NCI-H1105 treated with DMSO at 0.1 percent for 48 hours (cell line): ENCODE results near the gene MPHOSPH10.
"Not testable (repeated sequence)": the region's sequence is repeated elsewhere in the genome, so short reads cannot be mapped to it uniquely, and the experiment has no call there.

Experiments
- DNase-seq: peaks from one replicate; lab custom pipeline; 2025; lab: John Stamatoyannopoulos, UW

The MPHOSPH10 gene

DNA sequence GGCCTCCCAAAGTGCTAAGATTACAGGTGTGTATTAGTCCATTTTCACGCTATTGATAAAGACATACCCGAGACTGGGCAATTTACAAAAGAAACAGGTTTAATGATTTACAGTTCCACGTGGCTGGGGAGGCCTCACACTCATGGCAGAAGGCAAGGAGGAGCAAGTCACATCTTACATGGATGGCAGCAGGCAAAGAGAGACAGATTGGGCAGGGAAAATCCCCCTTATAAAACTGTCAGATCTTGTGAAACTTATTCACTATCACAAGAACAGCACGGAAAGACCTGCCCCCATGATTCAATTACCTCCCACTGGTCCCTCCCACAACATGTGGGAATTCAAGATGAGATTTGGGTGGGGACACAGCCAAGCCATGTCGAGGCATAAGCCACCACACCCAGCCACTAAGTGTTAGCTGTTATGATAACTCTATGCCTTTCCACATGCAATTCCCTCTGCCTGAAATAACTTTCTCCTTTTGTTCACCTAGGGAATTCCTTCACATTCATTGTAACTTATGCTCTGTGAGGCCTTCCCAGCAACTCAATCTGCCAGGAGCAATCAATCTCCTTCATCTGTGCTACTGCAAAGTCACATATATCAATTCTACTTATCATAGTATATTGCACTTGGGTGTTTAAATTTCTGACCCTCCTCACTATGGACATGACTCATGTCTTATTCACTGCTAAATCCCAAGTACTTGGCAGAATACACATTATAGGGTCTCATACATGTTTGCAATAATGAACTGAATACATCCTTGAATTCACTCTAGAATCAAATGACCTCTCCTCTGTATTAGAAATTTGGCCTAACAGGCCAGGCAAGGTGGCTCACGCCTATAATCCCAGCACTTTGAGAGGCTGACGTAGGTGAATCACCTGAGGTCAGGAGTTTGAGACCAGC lies 7.8 kb upstream of the MPHOSPH10 start:
- no peak for DNase-seq

DNA sequence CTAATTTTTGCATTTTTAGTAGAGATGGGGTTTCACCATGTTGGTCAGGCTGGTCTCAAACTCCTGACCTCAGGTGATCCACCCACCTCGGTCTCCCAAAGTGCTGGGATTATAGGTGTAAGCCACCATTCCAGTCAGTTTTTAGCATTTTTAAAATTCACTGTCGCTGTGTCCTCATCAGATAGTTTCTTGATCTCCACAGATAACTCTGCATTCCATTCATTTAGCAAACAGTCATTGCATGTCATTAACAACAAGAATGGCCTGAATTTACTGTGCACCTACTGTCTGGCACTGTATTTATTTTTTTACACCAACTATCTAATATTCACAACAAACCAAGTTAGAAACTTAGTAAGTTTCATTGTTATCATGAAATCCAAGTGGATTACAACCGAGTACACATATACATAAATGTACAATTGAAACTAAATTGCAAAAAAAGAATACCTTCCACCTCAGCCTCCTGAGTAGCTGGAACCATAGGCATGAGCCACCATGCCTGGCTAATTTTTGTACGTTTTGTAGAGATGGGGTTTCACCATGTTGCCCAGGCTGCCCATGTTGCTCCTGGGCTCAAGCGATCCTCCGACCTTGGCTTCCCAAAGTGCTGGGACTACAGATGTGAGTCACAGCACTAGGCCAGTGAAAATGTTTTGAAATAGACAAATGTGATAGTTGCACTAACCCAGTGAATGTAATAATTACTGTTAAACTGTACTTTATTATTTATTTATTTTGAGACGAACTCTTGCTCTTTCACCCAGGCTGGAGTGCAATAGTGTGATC lies 4.7 kb upstream of the MPHOSPH10 start:
- no peak for DNase-seq

DNA sequence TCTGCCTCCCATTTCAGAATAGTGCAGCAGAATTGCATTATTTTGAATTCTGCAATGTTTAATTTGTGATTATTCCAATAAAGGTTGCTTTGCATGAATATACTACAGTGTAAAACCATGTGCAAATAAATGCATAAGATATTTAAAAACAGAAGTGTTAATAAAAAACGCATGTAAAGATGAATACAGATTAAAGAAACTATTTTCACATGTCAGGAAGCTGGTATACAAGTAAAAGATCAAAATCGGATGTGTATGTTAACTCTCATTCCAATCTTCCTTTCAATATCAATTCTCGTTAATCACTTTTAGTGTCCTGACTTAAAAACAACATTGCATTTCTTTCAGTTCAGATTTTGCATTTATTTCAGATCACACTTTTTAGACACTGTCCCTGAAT lies 3.5 kb upstream of the MPHOSPH10 start:
- DNase-seq = no peak

DNA sequence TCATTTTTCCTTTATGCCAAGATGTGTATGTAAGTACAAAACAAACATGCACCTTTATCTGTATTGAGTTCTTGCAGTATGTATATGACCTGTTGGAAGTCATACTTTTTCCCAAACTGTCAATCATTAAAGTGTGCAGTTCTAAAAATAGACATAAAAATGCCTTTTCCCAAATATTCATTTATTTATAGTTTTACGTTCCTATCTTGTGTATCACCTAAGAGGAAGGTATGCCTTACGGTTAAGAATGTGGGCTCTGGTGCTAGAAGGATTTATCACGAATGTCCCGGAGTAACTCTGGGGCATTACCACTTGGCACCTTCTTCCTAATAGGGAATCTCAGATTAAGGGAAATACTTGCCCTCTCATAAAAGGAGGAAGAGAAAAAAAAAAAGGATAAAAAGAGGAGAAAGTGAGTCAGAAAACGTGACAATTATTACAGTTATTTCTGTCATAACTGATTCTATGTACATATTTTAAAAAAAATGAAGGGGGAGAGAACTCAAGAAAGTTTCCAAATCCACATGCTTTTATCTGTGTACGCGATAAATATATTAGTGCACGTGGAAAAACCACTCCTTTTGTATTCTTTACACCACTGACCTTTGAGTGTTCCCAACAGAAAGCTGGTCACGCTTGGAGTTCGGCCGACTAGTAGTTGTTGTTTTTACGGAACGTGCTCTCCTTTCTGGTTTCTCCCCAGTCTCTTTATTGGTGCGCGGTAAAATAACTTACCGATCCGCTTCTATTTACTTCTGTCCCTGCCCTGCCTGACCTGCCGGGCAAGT lies 1.1 kb upstream of the MPHOSPH10 start:
- peak; percentile 9 for DNase-seq

DNA sequence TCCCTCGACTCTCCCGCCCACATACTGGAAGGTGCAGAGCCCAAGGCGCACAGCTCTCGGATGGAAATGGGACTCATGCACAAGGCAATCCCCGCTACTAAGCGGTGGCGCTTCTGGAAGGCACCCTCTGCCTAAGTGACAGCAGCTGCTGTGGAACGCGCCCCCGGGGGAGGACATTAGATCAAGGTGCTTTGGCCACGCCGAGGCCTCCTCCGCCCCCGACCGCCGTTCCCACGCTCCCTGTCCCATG lies 607 bp upstream of the MPHOSPH10 start:
- peak; percentile 61 for DNase-seq

DNA sequence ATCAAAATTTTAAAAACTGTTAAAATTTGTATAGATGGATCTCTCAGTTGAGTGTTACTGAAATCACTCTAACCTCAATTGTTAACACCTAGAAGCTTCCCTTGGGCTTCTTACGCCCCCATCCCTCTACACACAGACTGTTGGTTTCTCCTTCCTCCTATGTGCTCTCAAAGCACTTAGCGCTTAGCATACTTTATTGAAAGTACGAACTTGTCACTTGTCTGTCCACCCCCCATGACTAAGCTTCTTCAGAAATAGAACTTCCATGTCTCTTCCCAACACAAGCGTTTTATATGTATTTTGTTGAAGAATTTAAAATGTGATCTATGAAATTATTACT lies 441 bp downstream of the MPHOSPH10 start:
- peak; percentile 25 for DNase-seq

DNA sequence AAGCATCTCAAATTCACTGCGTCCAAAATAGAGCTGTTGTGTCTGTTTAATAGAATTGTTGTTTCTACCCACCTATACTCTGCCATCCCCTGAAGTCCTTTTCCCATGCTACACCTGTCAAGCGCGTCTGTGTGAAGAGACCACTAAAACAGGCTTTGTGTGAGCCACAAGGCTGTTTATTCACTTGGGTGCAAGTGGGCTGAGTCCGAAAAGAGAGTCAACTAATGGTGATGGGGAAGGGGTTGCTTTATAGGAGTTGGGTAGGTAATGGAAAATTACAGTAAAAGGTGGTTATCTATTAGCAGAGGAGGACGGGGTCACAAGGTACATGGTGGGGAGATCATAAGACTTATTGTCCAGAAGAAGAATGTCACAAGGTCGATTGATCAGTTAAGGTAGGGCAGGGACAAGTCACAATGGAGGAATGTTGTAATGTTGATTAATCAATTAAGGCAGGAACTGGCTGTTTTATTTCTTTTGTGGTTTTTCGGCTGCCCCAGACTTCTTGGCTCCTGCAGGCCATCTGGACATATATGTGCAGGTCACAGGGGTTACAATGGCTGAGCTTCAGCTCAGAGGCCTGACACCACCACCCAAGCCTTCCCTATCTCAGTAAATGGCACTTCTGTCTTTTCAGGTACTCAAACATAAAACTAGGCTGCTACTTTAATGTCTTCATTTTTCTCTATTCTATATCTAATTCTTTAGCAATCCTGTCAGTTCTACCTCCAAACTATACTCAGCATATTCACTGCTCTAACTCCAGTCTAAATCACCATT lies 1.1 kb downstream of the MPHOSPH10 start:
- not testable (repeated sequence) for DNase-seq

DNA sequence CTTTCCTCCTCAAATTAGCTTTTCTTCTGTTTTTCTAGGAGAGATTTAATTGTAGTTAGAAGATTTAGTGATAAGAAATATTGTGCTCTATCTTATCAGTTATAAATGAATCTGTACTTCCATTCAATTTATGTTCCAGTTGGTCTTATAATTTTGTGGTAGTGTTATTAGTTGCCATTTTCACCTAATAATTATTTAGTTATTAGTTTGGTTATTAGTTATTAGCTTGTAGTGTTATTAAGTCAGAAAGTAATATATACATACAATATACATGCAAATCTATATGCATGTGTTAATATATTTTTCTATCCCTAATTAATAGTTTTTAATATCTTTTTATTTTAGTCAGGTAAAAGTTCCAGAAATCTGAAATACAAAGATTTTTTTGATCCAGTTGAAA lies 3.2 kb downstream of the MPHOSPH10 start:
- DNase-seq = no peak

DNA sequence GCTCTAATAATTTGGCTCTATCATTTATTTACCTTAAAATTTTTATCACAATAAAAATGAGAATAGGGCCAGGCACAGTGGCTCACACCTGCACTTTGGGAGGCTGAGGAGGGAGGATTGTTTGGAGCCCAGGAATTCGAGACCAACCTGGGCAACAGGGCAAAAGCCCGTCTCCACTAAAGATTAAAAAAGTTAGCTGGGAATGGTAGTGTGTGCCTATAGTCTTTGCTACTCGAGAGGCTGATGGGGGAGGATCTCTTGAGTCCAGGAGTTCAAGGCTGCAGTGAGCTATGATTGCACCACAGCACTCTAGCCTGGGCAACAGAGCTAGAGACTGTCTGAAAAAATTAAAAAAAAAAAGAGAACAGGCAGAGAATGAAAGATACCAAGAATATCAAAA lies 5.7 kb downstream of the MPHOSPH10 start:
- DNase-seq = no peak

DNA sequence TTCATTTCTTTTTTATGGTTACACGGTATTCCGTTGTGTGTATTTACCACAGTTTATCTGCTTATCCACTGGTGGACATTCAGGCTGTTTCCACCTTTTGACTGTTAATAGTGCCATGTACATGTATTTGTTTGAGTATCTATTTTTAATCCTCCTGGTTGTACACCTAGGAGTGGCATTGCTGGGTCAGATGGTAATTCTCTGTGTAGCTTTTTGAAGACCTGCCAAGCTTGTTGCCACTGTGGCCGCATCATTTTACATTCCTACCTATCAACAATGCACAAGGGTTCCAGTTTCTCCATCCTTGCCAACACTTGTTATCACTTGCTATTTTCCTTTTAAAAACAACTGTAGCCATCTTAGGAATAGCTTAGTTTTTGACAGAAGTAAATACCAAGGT lies 13.3 kb downstream of the MPHOSPH10 start:
- no peak for DNase-seq

DNA sequence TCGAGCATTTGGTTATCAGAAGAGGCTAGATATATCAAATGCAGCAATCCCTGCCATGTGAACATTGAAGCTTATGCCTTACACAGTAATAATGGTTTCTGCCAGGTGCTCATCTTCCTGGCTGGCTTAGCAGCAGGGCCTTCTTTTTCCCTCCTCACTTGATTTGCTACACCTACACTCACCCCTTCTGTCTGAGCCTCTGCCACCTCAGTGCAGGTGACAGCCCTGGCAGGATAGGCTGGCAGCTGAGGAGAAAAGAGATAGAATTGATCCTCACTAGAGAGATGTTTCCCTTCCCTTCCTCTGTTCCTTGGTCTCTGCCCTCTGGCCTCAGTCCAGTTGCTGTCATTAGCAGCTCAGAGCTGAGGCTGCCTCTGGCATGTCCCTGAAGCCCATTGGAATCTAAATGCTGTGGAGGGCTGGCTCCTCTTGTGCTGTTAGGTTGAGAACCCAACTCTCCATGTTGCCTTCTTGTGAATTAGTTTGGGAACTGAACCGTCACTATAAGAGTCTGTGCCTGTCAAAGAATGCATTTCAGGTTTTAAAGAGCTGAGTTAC lies 18.2 kb downstream of the MPHOSPH10 start:
- no peak for DNase-seq

DNA sequence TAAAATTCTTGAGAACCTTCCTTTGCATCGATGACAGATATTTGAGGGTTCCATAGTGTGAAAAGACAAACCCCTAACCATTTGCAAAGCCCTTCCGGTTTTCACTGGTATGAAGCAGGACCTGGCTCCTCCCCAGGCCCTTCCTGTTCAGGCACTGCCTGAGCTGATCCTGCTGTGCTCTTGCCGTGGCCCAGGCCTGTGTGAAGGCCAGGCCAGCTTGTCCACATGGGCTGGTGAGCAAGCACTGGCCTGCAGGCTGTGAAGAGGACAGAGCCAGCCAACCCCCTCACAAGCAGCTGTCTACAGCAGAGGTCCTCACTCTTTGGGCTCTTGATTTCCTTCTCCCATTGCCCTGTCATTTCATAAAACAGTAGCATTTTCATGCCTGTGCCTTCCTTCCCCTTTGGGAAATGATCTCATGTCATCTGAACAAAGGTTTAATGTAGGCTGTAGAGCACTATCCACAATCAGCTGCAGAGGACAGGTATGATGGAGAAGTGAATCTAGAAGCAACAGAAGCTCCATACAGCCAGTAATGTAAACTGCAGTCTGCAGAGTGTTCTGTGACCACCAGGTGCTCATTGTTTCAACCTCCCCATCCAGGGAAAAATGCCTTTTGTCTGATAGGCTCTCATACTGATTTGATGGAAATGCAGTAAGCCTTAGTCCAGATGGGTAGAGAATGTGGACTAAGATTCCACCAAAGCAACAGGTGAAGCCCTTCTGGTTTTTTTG lies 19.8 kb downstream of the MPHOSPH10 start:
- no peak for DNase-seq

DNA sequence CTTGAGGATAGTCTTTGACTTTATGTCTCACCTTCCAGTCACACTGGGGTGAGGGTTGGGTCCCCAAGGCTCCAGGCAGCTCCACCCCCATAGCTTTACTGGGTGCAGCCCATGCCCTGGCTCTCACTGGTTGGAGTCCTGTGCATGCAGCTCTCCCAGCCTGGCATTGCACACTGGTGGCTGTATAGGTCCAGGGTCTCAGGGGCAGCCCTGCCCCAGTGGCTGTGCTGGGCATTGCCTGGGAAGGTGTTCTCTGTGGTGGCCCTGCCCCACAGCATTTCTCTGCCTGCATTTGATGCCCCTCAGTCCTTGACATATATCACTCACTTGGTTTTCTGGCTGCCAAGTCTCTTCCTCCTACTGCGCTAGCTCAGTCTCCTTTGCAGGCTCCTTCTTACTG lies 21.2 kb downstream of the MPHOSPH10 start:
- no peak for DNase-seq

DNA sequence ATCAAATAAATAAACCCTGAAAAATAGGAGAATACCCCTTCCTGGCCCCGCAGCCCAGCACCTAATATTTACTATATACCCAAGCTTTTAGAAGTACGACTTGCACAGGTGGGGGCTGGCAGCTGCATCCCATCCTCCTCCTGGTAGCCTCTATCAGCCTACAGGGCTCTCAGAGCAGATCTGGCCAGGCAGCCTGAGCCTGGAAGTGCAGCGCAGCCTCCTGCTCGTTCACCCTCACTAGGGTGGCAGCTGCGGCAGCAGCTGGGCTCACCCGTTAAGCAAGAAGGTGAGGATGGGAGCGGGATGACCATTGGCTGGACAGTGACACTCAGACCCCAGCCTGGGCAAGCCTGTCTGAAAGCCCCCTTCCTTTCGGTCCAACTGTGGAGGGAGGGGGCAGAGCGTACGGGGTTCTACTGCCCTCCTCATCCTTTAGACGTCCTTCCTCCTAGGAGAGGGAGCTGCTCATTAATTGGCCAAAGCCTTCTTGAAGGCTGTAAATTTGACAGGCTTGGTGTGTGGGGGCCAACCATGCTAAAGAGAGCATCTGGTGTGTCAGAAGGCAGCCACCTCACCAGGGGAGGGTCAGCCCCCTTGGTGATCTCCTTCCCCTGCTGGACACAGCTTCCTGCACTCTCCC lies 23.3 kb downstream of the MPHOSPH10 start:
- no peak for DNase-seq

DNA sequence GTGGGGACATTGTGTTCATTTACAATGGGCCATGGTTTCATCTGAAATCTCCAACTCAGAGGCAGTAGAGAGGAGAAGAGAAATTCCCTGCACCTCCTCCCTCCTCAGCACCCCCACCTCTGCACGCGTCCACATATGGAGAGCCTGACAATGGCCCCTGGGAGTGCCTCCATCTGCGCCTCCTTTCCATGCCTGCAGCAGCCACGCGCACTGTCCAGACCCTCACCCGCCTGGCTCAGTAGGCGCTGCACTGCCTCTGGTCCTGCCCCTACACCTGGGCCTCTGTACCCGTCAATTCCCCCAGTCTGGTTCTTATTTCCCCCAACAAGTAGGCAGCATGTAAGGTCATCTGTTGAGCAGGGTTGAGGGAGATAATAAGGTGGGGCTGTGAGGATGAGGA lies 23.8 kb downstream of the MPHOSPH10 start:
- no peak for DNase-seq

DNA sequence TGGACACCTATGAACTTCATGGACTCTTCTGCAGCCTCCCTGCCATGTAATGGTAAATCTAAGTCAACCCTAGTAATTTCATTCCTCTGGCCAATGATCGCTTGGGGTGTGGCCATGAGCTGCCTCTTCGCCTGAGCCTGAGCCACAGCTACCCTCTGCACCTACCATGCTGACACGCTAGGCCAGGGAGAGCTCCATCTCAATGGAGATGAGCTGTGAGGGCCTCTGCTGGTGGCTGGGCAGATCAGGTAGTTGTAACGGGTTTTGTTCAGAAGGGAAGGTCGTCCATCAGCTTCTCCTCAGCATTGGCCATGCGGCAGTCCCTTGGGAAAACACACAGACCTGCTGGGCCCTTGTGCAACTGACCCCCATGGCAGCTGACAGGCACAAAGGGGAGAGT lies 24.4 kb downstream of the MPHOSPH10 start:
- no peak for DNase-seq

DNA sequence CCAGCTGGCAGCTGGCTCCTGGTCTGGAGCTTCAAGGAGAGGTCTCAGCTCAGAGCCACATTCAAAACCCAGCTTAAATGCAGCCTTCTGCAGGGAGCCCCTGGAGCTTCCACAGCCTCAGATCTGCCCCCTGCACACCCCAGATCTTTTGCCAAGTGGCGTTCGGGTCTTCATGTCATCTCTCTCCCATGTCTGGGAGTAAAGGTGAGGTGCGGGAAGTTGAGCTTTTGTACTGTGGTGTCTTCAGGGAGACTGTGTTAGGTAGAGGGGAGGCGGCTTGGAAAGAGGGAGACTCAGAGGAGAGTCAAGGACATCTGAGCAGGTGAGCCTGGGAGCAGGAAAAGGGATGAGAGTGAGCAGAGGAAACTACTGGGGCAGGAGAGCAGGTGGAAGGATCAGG lies 25.4 kb downstream of the MPHOSPH10 start:
- DNase-seq = no peak

DNA sequence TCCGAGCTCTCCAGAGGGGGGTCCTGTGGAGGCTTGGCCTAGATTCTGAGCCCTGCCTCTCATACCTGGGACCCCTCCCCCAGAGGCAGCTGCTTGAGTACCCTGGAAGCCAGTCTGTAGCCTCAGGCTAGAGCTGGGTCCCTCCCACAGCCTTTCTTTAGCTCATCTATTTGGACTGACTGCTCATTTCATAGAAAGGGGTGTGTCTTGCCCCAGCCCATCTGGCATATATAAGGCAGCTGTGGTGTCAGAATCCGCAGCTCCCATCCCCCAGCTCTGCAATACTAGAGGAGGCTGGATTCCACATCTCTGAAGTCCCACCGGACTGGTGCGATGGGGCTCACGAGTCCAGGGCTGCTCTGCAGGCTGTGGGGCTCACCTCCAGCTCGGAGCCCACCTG lies 26.1 kb downstream of the MPHOSPH10 start:
- peak; percentile 3 for DNase-seq

DNA sequence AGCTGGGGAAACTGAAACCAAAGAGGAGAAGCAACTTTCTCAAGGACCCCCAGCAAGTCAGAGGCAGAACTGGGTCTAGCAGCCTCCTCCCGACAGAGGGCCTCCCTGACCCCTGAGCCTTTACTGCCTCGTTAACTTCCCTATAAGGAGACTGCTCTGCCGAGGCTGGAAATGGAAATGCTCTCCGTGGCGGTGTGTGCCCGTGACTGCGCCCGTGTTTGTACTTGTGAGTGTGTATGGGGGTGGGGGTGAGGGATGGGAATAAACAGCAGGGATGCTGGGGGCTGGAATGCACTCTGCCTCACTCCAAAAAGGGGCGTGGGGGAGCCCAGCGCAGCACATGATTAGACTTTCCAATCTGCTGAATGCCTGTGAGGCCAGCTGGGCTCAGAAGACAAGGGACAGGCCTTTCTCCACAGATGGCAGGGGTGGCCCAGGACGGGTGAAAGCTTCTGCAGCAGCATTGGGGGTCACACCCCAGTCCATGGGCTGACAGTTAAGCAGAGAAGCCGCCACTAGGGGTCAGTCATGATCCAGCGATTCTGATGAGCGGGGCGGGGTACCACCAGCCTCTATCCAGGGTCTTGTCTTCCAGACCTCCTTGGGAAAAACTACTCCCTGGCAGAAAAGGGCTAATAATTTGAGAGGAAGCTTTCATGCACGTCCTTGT lies 26.8 kb downstream of the MPHOSPH10 start:
- peak; percentile 5 for DNase-seq

DNA sequence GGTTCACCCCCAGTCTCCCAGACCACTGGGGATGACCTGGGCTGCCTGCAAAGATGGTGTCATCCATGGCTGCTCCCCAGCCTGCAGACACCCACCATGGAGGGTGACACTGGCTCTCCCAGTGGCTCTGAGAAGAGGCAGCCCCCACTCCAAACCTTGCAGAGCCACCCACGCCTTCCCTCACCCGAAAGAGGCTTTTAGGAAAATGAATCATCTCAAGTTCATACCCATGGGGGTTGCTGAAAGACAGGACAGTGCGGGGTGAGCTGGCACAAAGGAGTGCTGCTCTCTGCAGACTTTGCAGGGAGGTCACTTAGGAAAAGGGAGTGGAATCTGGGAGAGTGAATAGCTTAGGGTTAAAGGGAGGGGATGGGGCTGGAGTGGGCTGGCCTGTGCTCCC lies 36.4 kb downstream of the MPHOSPH10 start:
- DNase-seq = no peak
